Esophagus muscularis mucosa (tissue), 4 donors: ENCODE data around the gene ARHGAP12. TPM values are rescaled to one million over a fixed set of nuclear protein-coding genes. Genes with fewer than 3 reads are reported as not detected.

Experiments
- DNase-seq: peaks from one replicate; pipeline ENCODE4 v3.0.0-alpha.2; 2017; ENCODE audit errors: extremely low spot score
- H3K27ac ChIP-seq, 4 donors: fragments of 200-600 bp; sonication (generic); replicated peaks in 1 of 4; 1 replicate in 3 of 4; 2 replicates in 1 of 4; pipeline ENCODE4 v1.5.1; 2016 to 2019; ENCODE audit warnings: mild to moderate bottlenecking in 1 of 4
- H3K27me3 ChIP-seq, 4 donors: fragments of 200-600 bp; sonication (generic); one replicate each; pipeline versions ENCODE4 v1.5.1 to v1.6.0; 2016 to 2019
- H3K36me3 ChIP-seq, 4 donors: fragments of 200-600 bp; sonication (generic); one replicate each; pipeline ENCODE4 v1.5.1; 2016 to 2019
- H3K4me1 ChIP-seq, 4 donors: fragments of 200-600 bp; sonication (generic); one replicate each; pipeline ENCODE4 v1.5.1; 2016 to 2019
- H3K4me3 ChIP-seq, 4 donors: fragments of 200-600 bp; sonication (generic); 1 replicate in 2 of 4; 2 replicates in 2 of 4; pipeline ENCODE4 v1.5.1; 2016 to 2019; ENCODE audit warnings: mild to moderate bottlenecking in 4 of 4, moderate library complexity in 1 of 4
- H3K9me3 ChIP-seq, 4 donors: fragments of 200-600 bp; sonication (generic); 1 replicate in 3 of 4; 2 replicates in 1 of 4; pipeline ENCODE4 v1.5.1; 2016 to 2019
- EP300 ChIP-seq: sonication (generic); formaldehyde crosslinking; IDR thresholded peaks from one replicate; pipeline ENCODE4 v1.6.1; 2017; ENCODE audit warnings: antibody characterized with exemption
- POLR2A ChIP-seq: fragments of 450-650 bp; IDR thresholded peaks from one replicate; pipeline ENCODE4 v1.6.1; 2017; ENCODE audit warnings: antibody characterized with exemption, moderate library complexity, mild to moderate bottlenecking, low read depth
- POLR2AphosphoS5 ChIP-seq, 2 donors: sonication (generic); formaldehyde crosslinking; IDR thresholded peaks; one replicate each; pipeline ENCODE4 v1.6.1; 2017; ENCODE audit warnings: antibody characterized with exemption in 2 of 2
- WGBS: methylation state at CpG from one replicate; pipeline ENCODE4 v1.1.5; 2018; 5-methylcytosine and 5-hydroxymethylcytosine counted together
- intact Hi-C: fragments of 100-400 bp; cut with DNase I; formaldehyde crosslinking; loops from one replicate; pipeline ENCODE4 v1.15.1; 2023
- total RNA-seq, 4 donors: library from RNA; depleted of rRNA; stranded (reverse); fragments of >200 nt; gene quantifications; one replicate each; pipeline versions ENCODE4 v1.1.0 to v1.2.1, GENCODE V29; 2016
- TF ChIP-seq, protein P1 (sequence below), 3 experiments: fragments of 200-600 bp in 2 of 3; fragments of 450-650 bp in 1 of 3; sonication (generic) in 2 of 3; IDR thresholded peaks; one replicate each; pipeline ENCODE4 v1.5.1; 2017 to 2019; ENCODE audit warnings: antibody characterized with exemption in 3 of 3, mild to moderate bottlenecking in 2 of 3, moderate library complexity in 1 of 3

ARHGAP12 gene
- total RNA-seq, 4 donors from 2014 or later = 25.6 to 48.2 (median 35.8) TPM

- H3K36me3 ChIP-seq = peaks cover 0 to 8% (median 0%) of the 10 kb centered on the region in 4 donors
- H3K27me3 ChIP-seq = no peaks in the 10 kb centered on the region
- WGBS = 90% methylated on average over 9 of the region's 9 CpGs
- TF ChIP-seq EP300 = no peak
- TF ChIP-seq, protein P1, sequence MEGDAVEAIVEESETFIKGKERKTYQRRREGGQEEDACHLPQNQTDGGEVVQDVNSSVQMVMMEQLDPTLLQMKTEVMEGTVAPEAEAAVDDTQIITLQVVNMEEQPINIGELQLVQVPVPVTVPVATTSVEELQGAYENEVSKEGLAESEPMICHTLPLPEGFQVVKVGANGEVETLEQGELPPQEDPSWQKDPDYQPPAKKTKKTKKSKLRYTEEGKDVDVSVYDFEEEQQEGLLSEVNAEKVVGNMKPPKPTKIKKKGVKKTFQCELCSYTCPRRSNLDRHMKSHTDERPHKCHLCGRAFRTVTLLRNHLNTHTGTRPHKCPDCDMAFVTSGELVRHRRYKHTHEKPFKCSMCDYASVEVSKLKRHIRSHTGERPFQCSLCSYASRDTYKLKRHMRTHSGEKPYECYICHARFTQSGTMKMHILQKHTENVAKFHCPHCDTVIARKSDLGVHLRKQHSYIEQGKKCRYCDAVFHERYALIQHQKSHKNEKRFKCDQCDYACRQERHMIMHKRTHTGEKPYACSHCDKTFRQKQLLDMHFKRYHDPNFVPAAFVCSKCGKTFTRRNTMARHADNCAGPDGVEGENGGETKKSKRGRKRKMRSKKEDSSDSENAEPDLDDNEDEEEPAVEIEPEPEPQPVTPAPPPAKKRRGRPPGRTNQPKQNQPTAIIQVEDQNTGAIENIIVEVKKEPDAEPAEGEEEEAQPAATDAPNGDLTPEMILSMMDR (IDR thresholded peaks at IDR 0.05) = peak; percentile 43 to 67 (median 51)
- H3K4me1 ChIP-seq = no peaks in the 10 kb centered on the region
- no peaks in the 10 kb centered on the region for H3K9me3 ChIP-seq
- no peak overlapping the region for H3K4me3 ChIP-seq
- intact Hi-C loops = no loop called here
- no peak for DNase-seq
- H3K27ac ChIP-seq = no peak overlapping the region
These were observed 91.8 kb downstream of the ARHGAP12 start for GRCh38 chr10:31836569-31837406.

GRCh38 chr10:31833753-31834152 is 94.9 kb downstream of the ARHGAP12 start:
- no peak for DNase-seq
- intact Hi-C loops = no loop called here
- no peak for TF ChIP-seq POLR2A
- H3K4me3 ChIP-seq = no peak overlapping the region
- H3K36me3 ChIP-seq = peaks cover 0 to 5% (median 0%) of the 10 kb centered on the region in 4 donors
- no peaks in the 10 kb centered on the region for H3K9me3 ChIP-seq
- no peak overlapping the region for H3K27ac ChIP-seq
- no peaks in the 10 kb centered on the region for H3K27me3 ChIP-seq
- peaks cover 0 to 5% (median 0%) of the 10 kb centered on the region in 4 donors for H3K4me1 ChIP-seq

DNA sequence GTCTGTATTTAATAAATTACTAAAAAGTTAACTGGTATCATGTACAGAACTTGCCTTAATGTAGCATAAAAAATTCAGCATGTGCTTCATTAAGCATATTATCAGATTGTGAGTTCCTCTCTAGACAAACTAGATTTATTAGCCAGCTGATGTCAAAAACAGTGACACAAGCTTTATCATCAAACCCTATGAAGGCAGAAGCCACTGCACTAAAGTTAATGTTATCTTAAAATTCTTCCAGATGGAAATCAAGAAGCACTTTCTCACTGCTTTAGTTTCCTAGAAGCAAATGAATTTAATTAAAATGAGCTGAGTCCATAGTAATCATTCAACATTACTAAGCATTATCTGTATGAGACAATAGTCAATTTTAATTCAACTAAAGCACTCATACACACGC is 96.4 kb downstream of the ARHGAP12 start:
- no peak overlapping the region for H3K27ac ChIP-seq
- no peak overlapping the region for H3K4me3 ChIP-seq
- H3K36me3 ChIP-seq = no peaks in the 10 kb centered on the region
- TF ChIP-seq POLR2A = no peak
- TF ChIP-seq, protein P1 (IDR thresholded peaks at IDR 0.05) = no peak
- no peak for TF ChIP-seq EP300
- no peak for TF ChIP-seq POLR2AphosphoS5 (IDR thresholded peaks at IDR 0.05)
- 97% methylated on average over 1 of the region's 1 CpG for WGBS
- intact Hi-C loops = no loop called here
- no peak for DNase-seq
- peaks cover 0 to 5% (median 0%) of the 10 kb centered on the region in 4 donors for H3K4me1 ChIP-seq
- H3K27me3 ChIP-seq = no peaks in the 10 kb centered on the region
- H3K9me3 ChIP-seq = no peaks in the 10 kb centered on the region

- H3K36me3 ChIP-seq = peaks cover 0 to 6% (median 2%) of the 10 kb centered on the region in 4 donors
- intact Hi-C loops = no loop called here
- no peak for DNase-seq
These were observed 97.7 kb downstream of the ARHGAP12 start for GRCh38 chr10:31830887-31831286.

DNA sequence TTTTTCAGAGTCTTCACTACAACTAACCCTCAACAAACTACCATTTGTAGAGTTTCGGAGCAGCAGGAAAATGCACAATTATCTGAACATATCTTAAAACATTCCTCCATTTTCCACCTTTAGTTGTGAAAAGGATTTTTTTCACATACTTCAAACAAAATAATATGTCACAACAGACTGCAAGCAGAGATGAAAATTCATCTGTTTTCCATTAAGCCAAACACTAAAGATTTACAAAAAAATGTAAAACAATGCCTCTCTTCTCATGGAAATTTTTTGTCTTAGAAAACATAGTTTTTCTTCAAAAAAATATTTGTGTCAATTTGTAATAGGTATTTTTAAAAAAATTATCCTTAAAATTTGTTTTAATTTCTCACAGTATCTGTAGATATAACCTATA is 98.9 kb downstream of the ARHGAP12 start:
- Histone ChIP-seq H3K4me1 (peaks cover 0 to 5% (median 0%) of the 10 kb centered on the region in 4 donors), H3K4me3 (no peak overlapping the region), H3K9me3 (no peaks in the 10 kb centered on the region), H3K27ac (no peak overlapping the region), H3K36me3 (peaks cover 0 to 10% (median 2%) of the 10 kb centered on the region in 4 donors), H3K27me3 (no peaks in the 10 kb centered on the region)
- DNase-seq = no peak
- intact Hi-C loops = no loop called here
- no peak for TF ChIP-seq POLR2A
- TF ChIP-seq, protein P1 (IDR thresholded peaks at IDR 0.05) = no peak
- WGBS = 100% methylated on average over 1 of the region's 1 CpG

More at GRCh38 chr10:31830887-31831286, 97.7 kb downstream of the ARHGAP12 start:
- TF ChIP-seq, protein P1 (IDR thresholded peaks at IDR 0.05) = no peak
- TF ChIP-seq POLR2AphosphoS5 (IDR thresholded peaks at IDR 0.05) = no peak
- TF ChIP-seq POLR2A = no peak
- no peak for TF ChIP-seq EP300
- H3K4me3 ChIP-seq = no peak overlapping the region
- WGBS = 78% methylated on average over 5 of the region's 5 CpGs
- no peaks in the 10 kb centered on the region for H3K27me3 ChIP-seq
- H3K4me1 ChIP-seq = peaks cover 0 to 5% (median 0%) of the 10 kb centered on the region in 4 donors
- no peaks in the 10 kb centered on the region for H3K9me3 ChIP-seq
- no peak overlapping the region for H3K27ac ChIP-seq
